ENCODE measurements around the gene NRL. TPM values are rescaled to one million over a fixed set of nuclear protein-coding genes. Genes with fewer than 3 reads are reported as not detected.
"Not testable (repeated sequence)": the region's sequence is repeated elsewhere in the genome, so short reads cannot be mapped to it uniquely, and the experiment has no call there.

The NRL gene
- total and polyA plus RNA-seq, 2 donors (not counting 1 experiment from before 2014, with no cell fraction given), result 0.45 to 0.99 TPM

- H3K27me3 ChIP-seq (ENCODE audit: control insufficient read depth, insufficient read depth, low read length), result no peaks in the 10 kb centered on the region
Measured at GRCh38 chr14:24110060-24110459, 4.7 kb downstream of the NRL start.

GRCh38 chr14:24108336-24108874 is 6.3 kb downstream of the NRL start:
- no peak for DNase-seq (ENCODE audit: low read depth in 2 of 2)
- peak overlapping the region; percentile 47 for H2AFZ ChIP-seq (ENCODE audit: low read length)

More at GRCh38 chr14:24110060-24110459, 4.7 kb downstream of the NRL start:
- H3K79me2 ChIP-seq (ENCODE audit: control insufficient read depth, insufficient read depth, low read length), result no peaks in the 10 kb centered on the region
- no peak overlapping the region for H3K4me3 ChIP-seq (replicated peaks in 1 of 4; ENCODE audit: control extremely low read depth in 1 of 4, insufficient read depth in 1 of 4, low read depth in 3 of 4, low read length in 4 of 4)
- no peaks in the 10 kb centered on the region for H4K20me1 ChIP-seq (ENCODE audit: control insufficient read depth, extremely low read depth, insufficient read depth, low read length)
- TF ChIP-seq CTCF (conservative IDR thresholded peaks at IDR 0.05 in 1 of 2, IDR thresholded peaks at IDR 0.05 in 1 of 2; ENCODE audit: low read depth in 1 of 2, low read length in 2 of 2) (no peak), EZH2 (IDR thresholded peaks at IDR 0.05; ENCODE audit: low read length, missing control alignments) (no peak)
- H3K9ac ChIP-seq (ENCODE audit: insufficient read depth, low read length), result no peak overlapping the region
- no peaks in the 10 kb centered on the region for H3K36me3 ChIP-seq (ENCODE audit: control insufficient read depth, insufficient read depth, low read length)
- H2AFZ ChIP-seq (ENCODE audit: low read length), result no peak overlapping the region
- H3K9me3 ChIP-seq (ENCODE audit: control insufficient read depth, insufficient read depth, low read depth, low read length), result no peaks in the 10 kb centered on the region
- H3K27ac ChIP-seq (ENCODE audit: insufficient read depth, low read length), result no peak overlapping the region
- peaks cover 5% of the 10 kb centered on the region for H3K4me1 ChIP-seq (ENCODE audit: control insufficient read depth, extremely low read depth, insufficient read depth, low read length)
- H3K4me2 ChIP-seq (ENCODE audit: extremely low read depth, insufficient read depth, low read length), result no peak overlapping the region
- DNase-seq (ENCODE audit: low read depth in 2 of 2), result no peak

DNA sequence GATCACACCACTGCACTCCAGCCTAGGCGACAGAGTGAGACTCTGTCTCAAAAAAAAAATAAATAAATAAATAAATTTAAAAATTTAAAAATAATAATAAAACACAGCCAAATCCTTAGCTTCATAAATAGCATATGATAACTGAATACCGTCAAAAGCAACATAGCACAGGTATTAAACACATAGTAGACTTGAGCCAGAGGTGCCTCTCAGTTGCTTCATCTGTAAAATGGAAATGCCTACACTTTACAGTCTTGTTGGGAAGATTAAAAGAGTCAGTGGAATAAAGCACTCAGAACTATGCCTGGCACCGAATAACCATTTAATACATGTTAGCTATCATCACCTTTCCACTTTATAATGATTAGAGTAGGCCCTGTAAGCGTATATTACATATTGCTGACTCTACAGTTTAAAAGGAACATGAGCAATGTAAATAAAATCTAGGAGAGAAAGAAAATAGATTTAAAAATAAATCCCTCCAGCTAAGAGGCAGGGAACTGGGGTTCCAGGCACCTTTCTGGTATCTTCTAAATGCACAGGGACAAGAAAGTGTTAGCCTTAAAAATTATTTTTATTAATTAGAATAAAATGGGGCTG is 8.0 kb downstream of the NRL start:
- no peaks in the 10 kb centered on the region for H4K20me1 ChIP-seq (ENCODE audit: control insufficient read depth, extremely low read depth, insufficient read depth, low read length)
- H3K9ac ChIP-seq (ENCODE audit: insufficient read depth, low read length), result no peak overlapping the region
- no peaks in the 10 kb centered on the region for H3K27me3 ChIP-seq (ENCODE audit: control insufficient read depth, insufficient read depth, low read length)
- no peaks in the 10 kb centered on the region for H3K79me2 ChIP-seq (ENCODE audit: control insufficient read depth, insufficient read depth, low read length)
- DNase-seq (ENCODE audit: low read depth in 2 of 2), result no peak
- H2AFZ ChIP-seq (ENCODE audit: low read length), result no peak overlapping the region
- H3K36me3 ChIP-seq (ENCODE audit: control insufficient read depth, insufficient read depth, low read length), result no peaks in the 10 kb centered on the region
- H3K4me2 ChIP-seq (ENCODE audit: extremely low read depth, insufficient read depth, low read length), result no peak overlapping the region
- H3K27ac ChIP-seq (ENCODE audit: insufficient read depth, low read length), result no peak overlapping the region
- H3K4me3 ChIP-seq (replicated peaks in 1 of 4; ENCODE audit: control extremely low read depth in 1 of 4, insufficient read depth in 1 of 4, low read depth in 3 of 4, low read length in 4 of 4), result no peak overlapping the region
- H3K9me3 ChIP-seq (ENCODE audit: control insufficient read depth, insufficient read depth, low read depth, low read length), result no peaks in the 10 kb centered on the region
- no peaks in the 10 kb centered on the region for H3K4me1 ChIP-seq (ENCODE audit: control insufficient read depth, extremely low read depth, insufficient read depth, low read length)
- TF ChIP-seq CTCF (conservative IDR thresholded peaks at IDR 0.05 in 1 of 2, IDR thresholded peaks at IDR 0.05 in 1 of 2; ENCODE audit: low read depth in 1 of 2, low read length in 2 of 2) (no peak), EZH2 (IDR thresholded peaks at IDR 0.05; ENCODE audit: low read length, missing control alignments) (no peak)

More at GRCh38 chr14:24108336-24108874, 6.3 kb downstream of the NRL start:
- H3K9ac ChIP-seq (ENCODE audit: insufficient read depth, low read length), result no peak overlapping the region
- no peaks in the 10 kb centered on the region for H3K79me2 ChIP-seq (ENCODE audit: control insufficient read depth, insufficient read depth, low read length)
- H3K27ac ChIP-seq (ENCODE audit: insufficient read depth, low read length), result no peak overlapping the region
- H3K4me2 ChIP-seq (ENCODE audit: extremely low read depth, insufficient read depth, low read length), result no peak overlapping the region
- no peaks in the 10 kb centered on the region for H3K27me3 ChIP-seq (ENCODE audit: control insufficient read depth, insufficient read depth, low read length)
- no peaks in the 10 kb centered on the region for H3K9me3 ChIP-seq (ENCODE audit: control insufficient read depth, insufficient read depth, low read depth, low read length)
- TF ChIP-seq CTCF (conservative IDR thresholded peaks at IDR 0.05 in 1 of 2, IDR thresholded peaks at IDR 0.05 in 1 of 2; ENCODE audit: low read depth in 1 of 2, low read length in 2 of 2) (no peak), EZH2 (IDR thresholded peaks at IDR 0.05; ENCODE audit: low read length, missing control alignments) (no peak)
- peaks cover 2% of the 10 kb centered on the region for H3K4me1 ChIP-seq (ENCODE audit: control insufficient read depth, extremely low read depth, insufficient read depth, low read length)
- no peaks in the 10 kb centered on the region for H3K36me3 ChIP-seq (ENCODE audit: control insufficient read depth, insufficient read depth, low read length)
- no peak overlapping the region for H3K4me3 ChIP-seq (replicated peaks in 1 of 4; ENCODE audit: control extremely low read depth in 1 of 4, insufficient read depth in 1 of 4, low read depth in 3 of 4, low read length in 4 of 4)
- H4K20me1 ChIP-seq (ENCODE audit: control insufficient read depth, extremely low read depth, insufficient read depth, low read length), result no peaks in the 10 kb centered on the region

GRCh38 chr14:24105609-24106239 is 9.0 kb downstream of the NRL start:
- not testable (repeated sequence) for H3K27ac ChIP-seq (ENCODE audit: insufficient read depth, low read length); H4K20me1 ChIP-seq (ENCODE audit: control insufficient read depth, extremely low read depth, insufficient read depth, low read length); H3K4me3 ChIP-seq (replicated peaks in 1 of 4; ENCODE audit: control extremely low read depth in 1 of 4, insufficient read depth in 1 of 4, low read depth in 3 of 4, low read length in 4 of 4); H3K27me3 ChIP-seq (ENCODE audit: control insufficient read depth, insufficient read depth, low read length); H3K9ac ChIP-seq (ENCODE audit: insufficient read depth, low read length); H3K9me3 ChIP-seq (ENCODE audit: control insufficient read depth, insufficient read depth, low read depth, low read length); H3K4me1 ChIP-seq (ENCODE audit: control insufficient read depth, extremely low read depth, insufficient read depth, low read length); H3K4me2 ChIP-seq (ENCODE audit: extremely low read depth, insufficient read depth, low read length); H2AFZ ChIP-seq (ENCODE audit: low read length); DNase-seq (ENCODE audit: low read depth in 2 of 2); H3K79me2 ChIP-seq (ENCODE audit: control insufficient read depth, insufficient read depth, low read length); H3K36me3 ChIP-seq (ENCODE audit: control insufficient read depth, insufficient read depth, low read length)

All from fibroblast of lung (primary cell).